IPS-NIHi11 (cell line): Measurements from ENCODE around the gene C11orf97.
A peak's percentile ranks its signal among the peaks of the same experiment; 100 is the strongest.
"Not testable (repeated sequence)": the region's sequence is repeated elsewhere in the genome, so short reads cannot be mapped to it uniquely, and the experiment has no call there.

Experiments
- DNase-seq: peaks from one replicate; pipeline ENCODE4 v3.0.0; 2012; ENCODE audit warnings: mixed read lengths, low spot score

Gene C11orf97

DNA sequence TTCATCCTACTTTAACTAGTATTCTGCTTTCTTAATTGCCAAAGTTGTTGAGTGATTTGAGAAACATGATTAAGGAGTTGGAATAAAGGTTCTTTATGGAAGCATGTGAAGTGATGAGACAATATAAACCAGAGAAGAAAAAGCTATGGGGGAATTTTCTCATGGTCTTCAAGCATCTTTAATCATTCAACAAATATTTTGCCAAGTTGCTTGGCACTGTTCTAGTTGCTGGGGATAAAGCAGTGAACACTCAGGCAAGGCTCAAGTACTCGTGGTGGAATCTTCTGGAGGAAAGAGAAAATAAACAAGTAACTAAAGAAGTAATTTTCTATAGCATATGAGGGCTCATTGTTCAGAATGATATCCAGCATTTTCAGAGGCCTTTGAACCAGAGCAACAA is 45.7 kb downstream of the C11orf97 start:
- no peak for DNase-seq

DNA sequence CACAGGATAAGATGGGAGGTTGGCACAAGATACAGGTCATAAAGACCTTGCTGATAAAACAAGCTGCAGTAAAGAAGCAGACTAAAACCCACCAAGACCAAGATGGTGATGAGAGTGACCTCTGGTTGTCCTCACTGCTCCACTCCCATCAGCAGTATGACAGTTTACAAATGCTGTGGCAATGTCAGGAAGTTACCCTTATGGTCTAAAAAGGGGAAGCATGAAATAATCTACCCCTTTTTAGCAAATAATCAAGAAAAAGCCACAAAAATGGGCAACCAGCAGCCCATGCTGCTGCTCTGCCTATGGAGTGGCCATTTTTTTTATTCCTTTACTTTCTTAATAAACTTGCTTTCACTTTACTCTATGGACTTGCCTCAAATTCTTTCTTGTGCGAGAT is 46.2 kb downstream of the C11orf97 start:
- no peak for DNase-seq

DNA sequence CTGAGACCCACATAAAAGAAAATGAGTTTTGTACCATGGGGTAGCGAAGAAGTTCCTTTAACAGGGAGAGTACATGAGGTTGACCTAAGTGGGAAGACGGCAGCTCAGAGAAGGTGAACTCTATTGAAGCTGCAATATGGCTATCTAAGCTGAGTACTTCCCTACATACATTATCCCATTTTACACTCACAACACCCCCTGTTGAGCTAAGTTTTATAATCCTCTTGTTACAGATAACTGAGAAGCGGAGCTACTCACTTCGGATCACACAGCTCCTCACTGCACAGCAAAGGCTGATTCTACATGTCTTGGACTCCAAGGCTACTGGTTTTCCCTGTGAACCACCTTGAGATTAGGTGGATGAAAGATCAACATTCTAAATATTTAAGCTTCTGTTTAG is 46.7 kb downstream of the C11orf97 start:
- no peak for DNase-seq

DNA sequence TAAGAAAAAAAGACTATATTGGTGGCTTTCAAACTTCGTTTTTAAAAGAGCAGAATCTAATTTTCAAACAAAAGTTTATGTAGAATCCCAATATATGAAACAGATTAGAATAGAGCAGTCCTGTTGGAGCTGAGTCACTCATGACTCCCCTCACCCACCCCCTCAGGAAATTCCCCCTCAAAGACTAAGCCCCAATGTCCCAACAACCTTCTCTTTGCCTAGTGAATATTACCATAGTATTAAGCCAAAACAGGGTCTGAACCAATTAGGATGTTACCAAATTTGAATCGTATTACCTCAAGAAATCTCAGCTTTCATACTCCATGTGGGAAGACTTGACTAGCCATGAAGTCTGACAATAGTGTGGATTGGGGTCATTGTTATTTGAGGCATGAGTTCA is 47.1 kb downstream of the C11orf97 start:
- DNase-seq: no peak

DNA sequence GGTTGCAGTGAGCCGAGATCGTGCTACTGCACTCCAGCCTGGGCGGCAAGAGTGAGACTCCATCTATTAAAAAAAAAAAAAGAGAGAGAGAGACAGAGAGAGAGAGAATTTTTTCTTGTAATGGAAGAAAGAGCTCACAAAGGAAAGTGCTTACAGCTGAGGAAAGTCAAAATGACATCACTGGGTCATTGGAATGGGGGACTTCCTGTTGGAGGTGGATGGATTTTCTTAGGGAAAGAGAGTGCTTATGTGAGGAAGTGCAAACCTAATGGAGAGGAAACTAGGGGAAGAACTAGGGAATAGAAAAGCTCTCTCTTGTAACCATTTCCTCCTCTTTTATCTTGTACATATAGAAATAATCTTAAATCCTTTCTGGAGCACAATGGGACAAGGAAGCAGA is 48.6 kb downstream of the C11orf97 start:
- no peak for DNase-seq

DNA sequence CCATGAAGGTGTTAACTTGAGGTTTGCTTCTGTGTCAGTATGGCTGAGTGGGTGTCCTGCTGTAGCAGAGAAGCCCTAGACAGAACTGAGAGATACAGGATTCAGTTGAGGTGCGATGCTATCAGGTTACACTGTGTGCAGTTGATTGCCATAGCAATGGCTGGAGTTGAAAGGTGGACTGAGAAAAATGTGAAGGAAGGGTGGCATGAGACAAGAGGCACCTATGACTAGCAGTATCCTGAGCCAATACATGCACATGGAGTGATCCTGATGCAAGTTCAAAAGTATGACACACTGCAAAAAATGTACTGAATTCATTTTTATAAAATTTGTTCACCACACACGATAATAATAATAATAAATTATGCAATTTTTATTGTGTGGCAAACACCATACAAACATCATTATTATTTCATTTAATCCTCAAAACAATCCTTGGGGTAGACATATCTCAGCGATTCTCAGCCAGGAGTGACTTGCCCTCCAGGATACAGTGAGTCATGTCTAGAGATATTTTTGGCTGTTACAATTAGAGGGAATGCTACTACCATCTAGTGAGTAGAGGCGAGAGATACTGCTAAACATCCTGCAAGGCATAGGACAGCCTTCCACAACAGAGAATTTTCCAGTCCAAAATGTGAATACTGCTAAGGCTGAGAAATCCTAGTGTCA is 51.1 kb downstream of the C11orf97 start:
- peak; percentile 30 for DNase-seq

DNA sequence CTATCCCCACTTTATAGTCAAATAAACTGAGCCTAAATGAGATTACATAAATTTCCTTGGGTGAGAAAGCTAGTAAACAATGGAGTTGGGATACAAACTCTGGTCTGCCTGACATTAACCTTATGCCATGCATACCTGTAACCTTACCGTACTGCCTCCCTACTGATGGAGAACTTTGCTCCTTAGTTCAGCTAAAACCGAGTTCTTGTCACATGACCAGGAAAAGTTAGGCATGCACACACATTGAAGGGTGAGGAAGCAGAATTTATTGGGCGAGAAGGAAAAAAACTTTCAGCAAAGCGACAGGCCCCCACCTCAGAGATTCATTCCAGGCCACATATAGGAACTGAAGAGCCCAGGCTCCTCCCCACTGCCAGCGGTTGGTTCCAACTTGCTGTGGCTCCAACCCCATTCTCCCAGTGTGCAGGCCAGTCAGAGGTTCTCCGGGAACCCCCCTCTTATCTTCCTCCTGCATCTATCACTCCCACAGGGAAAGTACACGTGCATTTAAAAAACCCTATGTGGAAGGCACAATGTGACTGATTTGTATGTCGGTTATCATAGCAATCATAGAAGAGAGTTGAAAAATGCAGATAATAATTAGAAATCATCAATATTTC is 51.7 kb downstream of the C11orf97 start:
- DNase-seq: no peak

DNA sequence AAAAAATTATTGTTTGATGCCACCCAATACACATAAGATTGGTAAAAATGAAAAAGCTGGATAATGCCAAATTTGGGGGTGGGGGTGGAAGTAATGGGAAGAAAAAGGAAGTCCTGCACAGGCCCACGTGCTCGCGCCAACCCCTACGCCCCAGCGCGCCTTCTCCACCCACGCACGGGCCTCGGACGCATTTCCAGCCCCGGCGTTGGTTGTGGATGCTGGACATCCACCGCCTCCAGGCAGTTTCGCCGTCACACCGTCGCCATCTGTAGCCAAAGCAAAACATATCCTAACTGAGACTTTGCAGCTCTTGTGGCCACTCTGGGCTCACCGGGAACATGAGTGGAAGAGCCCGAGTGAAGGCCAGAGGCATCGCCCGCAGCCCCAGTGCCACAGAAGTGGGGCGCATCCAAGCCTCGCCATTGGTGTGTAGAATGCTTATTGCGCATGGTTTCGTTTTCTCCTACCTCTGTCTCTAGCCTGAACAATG is 55.0 kb downstream of the C11orf97 start, which contains the start of gene PIWIL4:
Gene PIWIL4 (plus strand): TSS at position 188 of the 490 bp plus-strand sequence. CDS start 151 bp downstream, at position 339.
- no peak for DNase-seq

DNA sequence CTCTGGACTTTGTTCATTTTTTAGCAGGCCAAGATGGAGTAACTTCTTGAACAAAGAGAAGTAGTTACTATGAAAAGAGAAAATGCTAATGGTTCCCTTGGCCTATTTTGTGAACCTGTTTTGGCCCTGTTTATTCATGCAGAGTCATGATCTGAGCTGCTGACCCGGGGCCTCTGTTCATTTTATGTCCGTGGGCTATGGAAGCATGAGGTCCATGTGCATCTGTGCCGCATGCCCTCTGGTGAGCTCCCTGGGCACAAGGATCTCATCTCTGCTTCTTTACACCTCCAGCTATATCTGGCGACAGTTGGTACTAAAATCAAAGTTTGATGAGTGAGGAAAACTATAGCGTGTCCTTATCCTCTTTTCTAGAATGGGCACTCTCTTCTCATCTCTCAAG is 55.9 kb downstream of the C11orf97 start:
- DNase-seq: no peak

DNA sequence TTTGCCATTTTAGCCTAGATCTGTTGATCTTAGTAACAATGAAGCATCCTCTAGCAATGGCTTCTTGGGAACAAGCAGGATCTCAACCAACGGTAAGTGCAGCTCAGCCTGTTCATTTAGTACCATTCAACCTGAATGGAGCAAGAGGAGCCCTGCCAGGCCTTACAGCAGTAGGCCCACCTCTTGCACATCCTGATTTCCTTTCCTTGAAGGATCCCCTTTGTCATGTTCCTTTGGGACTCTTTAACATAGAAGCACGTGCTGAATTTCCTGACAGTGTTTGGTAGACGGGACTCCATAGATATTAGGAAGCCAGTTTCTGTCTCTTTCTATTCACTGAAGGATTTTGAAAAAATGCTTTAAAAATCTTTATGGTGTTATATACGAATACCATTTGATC is 56.5 kb downstream of the C11orf97 start:
- no peak for DNase-seq

DNA sequence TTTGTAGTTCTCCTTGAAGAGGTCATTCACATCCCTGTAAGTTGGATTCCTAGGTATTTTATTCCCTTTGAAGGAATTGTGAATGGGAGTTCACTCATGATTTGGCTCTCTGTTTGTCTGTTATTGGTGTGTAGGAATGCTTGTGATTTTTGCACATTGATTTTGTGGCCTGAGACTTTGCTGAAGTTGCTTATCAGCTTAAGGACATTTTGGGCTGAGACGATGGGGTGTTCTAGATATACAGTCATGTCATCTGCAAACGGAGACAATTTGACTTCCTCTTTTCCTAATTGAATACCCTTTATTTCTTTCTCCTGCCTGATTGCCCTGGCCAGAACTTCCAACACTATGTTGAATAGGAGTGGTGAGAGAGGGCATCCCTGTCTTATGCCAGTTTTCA is 60.7 kb downstream of the C11orf97 start:
- DNase-seq: not testable (repeated sequence)

DNA sequence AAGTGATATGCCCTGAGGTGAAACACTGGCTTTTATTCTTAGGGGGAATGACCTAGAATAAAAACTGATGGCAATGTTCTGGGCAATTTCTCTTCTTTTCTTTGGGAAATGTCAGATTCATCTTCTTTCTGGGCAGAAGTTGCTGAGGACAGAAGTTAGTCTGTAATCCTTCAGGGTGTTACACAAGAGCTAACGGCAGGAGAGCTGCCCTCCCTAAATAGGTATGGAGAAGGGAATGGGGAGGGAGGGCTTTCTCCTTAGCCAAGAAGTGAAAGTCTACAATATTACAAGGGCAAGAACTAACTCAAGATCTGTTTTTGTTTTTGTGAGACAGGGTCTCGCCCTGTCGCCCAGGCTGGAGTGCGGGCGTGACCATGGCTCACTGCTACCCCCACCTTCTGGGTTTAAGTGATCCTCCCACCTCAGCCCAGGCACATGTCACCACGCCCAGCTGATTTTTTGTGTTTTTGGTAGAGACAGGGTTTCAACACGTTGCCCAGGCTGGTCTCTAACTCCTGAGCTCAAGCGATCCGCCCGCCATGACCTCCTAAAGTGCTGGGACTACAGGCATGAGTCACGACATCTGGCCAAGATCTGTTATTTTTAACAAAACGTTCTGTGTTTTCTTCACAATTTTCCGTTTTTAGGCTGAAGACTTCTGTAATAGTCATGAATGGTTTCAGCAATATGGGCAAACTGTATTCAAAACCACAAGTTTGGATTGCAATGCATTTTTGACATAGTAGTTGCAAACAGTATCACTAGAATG is 62.1 kb downstream of the C11orf97 start:
- no peak for DNase-seq

DNA sequence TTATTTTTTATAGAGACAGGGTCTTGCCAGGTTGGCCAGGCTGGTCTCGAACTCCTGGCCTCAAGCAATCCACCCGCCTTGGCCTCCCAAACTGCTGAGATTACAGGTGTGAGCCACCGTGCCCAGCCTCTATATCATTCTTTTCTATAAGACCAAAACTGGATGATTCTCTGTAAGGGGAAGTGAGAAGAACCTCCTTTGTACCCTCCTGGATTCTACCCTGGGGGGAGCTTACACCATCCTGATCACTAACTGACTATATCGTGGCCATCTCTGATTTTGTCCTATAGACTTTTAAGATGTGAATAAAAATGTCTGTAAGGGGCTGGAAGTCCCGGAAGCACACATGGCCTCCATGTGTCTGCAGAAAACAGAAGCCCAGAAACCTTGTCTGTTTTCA is 64.0 kb downstream of the C11orf97 start:
- no peak for DNase-seq

DNA sequence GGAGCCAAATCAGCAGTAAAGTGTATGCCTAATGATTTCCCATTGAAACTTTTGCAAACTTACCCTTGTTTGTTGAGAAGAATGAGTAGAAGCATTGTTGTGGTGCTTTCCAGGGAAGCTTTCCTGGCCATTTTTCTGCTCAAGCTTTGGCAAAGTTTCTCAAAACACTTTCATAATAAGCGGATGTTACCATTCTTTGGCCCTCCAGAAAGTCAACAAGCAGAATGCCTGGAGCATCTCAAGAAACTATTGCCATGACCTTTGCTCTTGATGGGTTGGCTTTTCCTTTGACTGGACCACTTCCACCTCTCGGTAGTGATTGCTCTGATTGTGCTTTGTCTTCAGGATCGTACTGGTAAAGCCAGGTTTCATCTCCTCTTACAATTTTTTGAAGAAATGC is 65.6 kb downstream of the C11orf97 start:
- no peak for DNase-seq
